Measurements from ENCODE around the gene PPP1R13B.

DNA sequence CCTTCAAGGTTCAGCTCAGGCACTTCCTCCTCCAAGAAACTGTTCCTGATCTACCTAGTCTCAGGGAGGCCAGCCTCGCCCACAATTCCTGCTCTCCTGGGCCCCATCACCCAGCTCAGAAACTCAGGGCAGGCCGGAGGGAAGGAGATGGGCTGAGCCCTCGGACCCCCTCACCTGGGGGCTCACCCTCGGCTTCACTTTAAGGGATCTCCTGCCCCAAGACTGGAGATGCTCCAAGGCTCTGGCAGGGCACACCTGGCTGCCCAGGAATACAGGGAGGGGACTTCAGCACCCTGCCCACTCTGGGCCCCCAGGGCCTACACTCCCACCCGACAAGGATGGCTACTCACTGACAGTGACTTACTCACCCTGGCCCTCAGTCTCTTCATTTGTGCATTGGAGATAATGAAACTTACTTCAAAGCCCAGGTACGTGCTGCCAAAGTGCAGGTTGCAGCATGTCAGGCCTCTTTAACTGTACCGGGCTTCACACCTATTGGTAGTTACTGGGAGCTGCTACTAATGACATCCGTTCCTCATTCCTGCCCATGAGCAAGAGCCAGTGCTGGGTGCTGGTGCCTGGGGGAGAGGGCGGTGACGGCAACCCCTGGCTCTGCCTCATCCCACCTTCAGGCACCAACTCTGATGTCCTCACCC is 21.0 kb upstream of the PPP1R13B start:
- TF ChIP-seq POLR2AphosphoS5 (IDR thresholded peaks at IDR 0.05) (no peak), POLR2A (IDR thresholded peaks at IDR 0.05) (no peak), EP300 (IDR thresholded peaks at IDR 0.05) (no peak)
- TF ChIP-seq, protein P1, sequence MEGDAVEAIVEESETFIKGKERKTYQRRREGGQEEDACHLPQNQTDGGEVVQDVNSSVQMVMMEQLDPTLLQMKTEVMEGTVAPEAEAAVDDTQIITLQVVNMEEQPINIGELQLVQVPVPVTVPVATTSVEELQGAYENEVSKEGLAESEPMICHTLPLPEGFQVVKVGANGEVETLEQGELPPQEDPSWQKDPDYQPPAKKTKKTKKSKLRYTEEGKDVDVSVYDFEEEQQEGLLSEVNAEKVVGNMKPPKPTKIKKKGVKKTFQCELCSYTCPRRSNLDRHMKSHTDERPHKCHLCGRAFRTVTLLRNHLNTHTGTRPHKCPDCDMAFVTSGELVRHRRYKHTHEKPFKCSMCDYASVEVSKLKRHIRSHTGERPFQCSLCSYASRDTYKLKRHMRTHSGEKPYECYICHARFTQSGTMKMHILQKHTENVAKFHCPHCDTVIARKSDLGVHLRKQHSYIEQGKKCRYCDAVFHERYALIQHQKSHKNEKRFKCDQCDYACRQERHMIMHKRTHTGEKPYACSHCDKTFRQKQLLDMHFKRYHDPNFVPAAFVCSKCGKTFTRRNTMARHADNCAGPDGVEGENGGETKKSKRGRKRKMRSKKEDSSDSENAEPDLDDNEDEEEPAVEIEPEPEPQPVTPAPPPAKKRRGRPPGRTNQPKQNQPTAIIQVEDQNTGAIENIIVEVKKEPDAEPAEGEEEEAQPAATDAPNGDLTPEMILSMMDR (IDR thresholded peaks at IDR 0.05), result no peak
